SK-N-MC (cell line): ENCODE measurements around the gene PEX11A.

ENCODE experiments used
- EZH2 ChIP-seq: fragments of 200-600 bp; sonication (generic); IDR thresholded peaks from one replicate; pipeline ENCODE4 v1.6.1; 2017; ENCODE audit warnings: antibody characterized with exemption
- FOXP2 ChIP-seq: optimal IDR thresholded peaks from 2 replicates; pipeline ENCODE3; 2011; ENCODE audit warnings: mild to moderate bottlenecking, moderate library complexity; ENCODE audit not compliant: insufficient read depth; ENCODE audit errors: extremely low read length, control extremely low read depth
- POLR2AphosphoS5 ChIP-seq: IDR thresholded peaks from 2 replicates; pipeline ENCODE4 v1.6.1; 2012; ENCODE audit warnings: mild to moderate bottlenecking, low read depth, low read length, borderline replicate concordance

DNA sequence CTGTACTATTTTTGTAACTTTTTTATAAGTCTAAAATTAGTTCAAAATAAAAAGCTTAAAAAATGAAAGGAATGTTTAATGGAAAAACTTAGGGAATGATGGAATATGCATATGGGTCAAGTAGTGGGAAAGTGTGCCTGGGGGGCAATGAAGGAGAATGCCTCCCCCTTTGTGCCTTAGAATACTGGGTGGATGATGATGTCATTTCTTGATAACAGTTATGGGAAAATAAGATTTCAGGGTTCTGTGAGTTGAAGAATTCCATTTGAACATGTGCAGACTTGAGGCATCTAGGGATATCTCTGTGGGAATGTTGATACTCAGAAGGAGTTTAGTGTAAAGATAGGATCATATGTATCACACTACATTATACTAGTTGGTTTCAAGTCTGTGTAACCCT lies 13.9 kb upstream of the PEX11A start:
- TF ChIP-seq POLR2AphosphoS5 (no peak), EZH2 (no peak), FOXP2 (no peak)
